Mesendoderm (in vitro differentiated cells): ENCODE data around the gene NR2F1.

Source experiments
- DNase-seq: peaks from one replicate; pipeline ENCODE4 v3.0.0; 2013
- H2AK5ac ChIP-seq: 2 replicates; pipeline ENCODE4 v1.6.1; 2013; ENCODE audit warnings: low read length, inconsistent platforms
- H2BK120ac ChIP-seq: 2 replicates; pipeline ENCODE4 v1.6.1; 2013; ENCODE audit warnings: low read depth, mild to moderate bottlenecking, low read length, moderate library complexity, mixed read lengths
- H2BK15ac ChIP-seq: replicated peaks from 2 replicates; pipeline ENCODE4 v1.6.1; 2013; ENCODE audit warnings: low read depth, mild to moderate bottlenecking, moderate library complexity
- H2BK5ac ChIP-seq: 2 replicates; pipeline ENCODE4 v1.6.1; 2013; ENCODE audit warnings: low read length, inconsistent platforms
- H3K18ac ChIP-seq: 2 replicates; pipeline ENCODE4 v1.6.1; 2013; ENCODE audit warnings: mild to moderate bottlenecking, low read length, mixed read lengths
- H3K23ac ChIP-seq: one replicate; pipeline ENCODE4 v1.6.1; 2013; ENCODE audit warnings: low read length
- H3K27ac ChIP-seq: 2 replicates; pipeline ENCODE4 v1.5.1; 2013; ENCODE audit warnings: low read depth, mild to moderate bottlenecking, inconsistent platforms, low read length, moderate library complexity
- H3K27me3 ChIP-seq: 2 replicates; pipeline ENCODE4 v1.6.1; 2013; ENCODE audit warnings: low read length, control low read depth, mild to moderate bottlenecking, inconsistent platforms; ENCODE audit not compliant: insufficient read depth, poor library complexity
- H3K36me3 ChIP-seq: 2 replicates; pipeline ENCODE4 v1.6.1; 2013; ENCODE audit warnings: low read length, inconsistent platforms; ENCODE audit not compliant: control insufficient read depth, insufficient read depth
- H3K4ac ChIP-seq: one replicate; pipeline ENCODE4 v1.6.1; 2013; ENCODE audit warnings: low read depth, mild to moderate bottlenecking, low read length, moderate library complexity
- H3K4me1 ChIP-seq: 2 replicates; pipeline ENCODE4 v1.6.1; 2013; ENCODE audit warnings: low read depth, low read length, inconsistent platforms; ENCODE audit not compliant: control insufficient read depth
- H3K4me2 ChIP-seq: 2 replicates; pipeline ENCODE4 v1.6.1; 2013; ENCODE audit warnings: low read length
- H3K4me3 ChIP-seq: 2 replicates; pipeline ENCODE4 v1.5.1; 2013; ENCODE audit warnings: mild to moderate bottlenecking, low read length
- H3K56ac ChIP-seq: one replicate; pipeline ENCODE4 v1.6.1; 2013; ENCODE audit warnings: low read length
- H3K79me1 ChIP-seq: 2 replicates; pipeline ENCODE4 v1.6.1; 2013; ENCODE audit warnings: low read length, inconsistent platforms
- H3K79me2 ChIP-seq: 2 replicates; pipeline ENCODE4 v1.6.1; 2013; ENCODE audit warnings: mild to moderate bottlenecking, low read length; ENCODE audit not compliant: control insufficient read depth, insufficient read depth
- H3K9ac ChIP-seq: 2 replicates; pipeline ENCODE4 v1.6.1; 2013; ENCODE audit warnings: low read length, inconsistent platforms
- H4K5ac ChIP-seq: one replicate; pipeline ENCODE4 v1.6.1; 2013; ENCODE audit warnings: low read length
- H4K8ac ChIP-seq: one replicate; pipeline ENCODE4 v1.6.1; 2013; ENCODE audit warnings: low read depth, mild to moderate bottlenecking, control low read depth, low read length, moderate library complexity
- WGBS: extraction: QIAGEN DNeasy Blood & Tissue Kit; methylation state at CpG from one replicate; pipeline ENCODE4 v1.1.7; 2013; ENCODE audit warnings: low lambda C conversion rate, missing lambda C conversion rate; ENCODE audit not compliant: insufficient coverage; ENCODE audit errors: extremely low coverage; 5-methylcytosine and 5-hydroxymethylcytosine counted together

NR2F1 gene

GRCh38 chr5:93585041-93585766, 2.2 kb downstream of the NR2F1 start:
- Histone ChIP-seq H3K4me3 (no peak overlapping the region), H2BK5ac (no peak overlapping the region), H3K27me3 (peaks cover 45% of the 10 kb centered on the region), H3K4ac (no peak overlapping the region), H2BK120ac (no peak overlapping the region), H3K23ac (no peak overlapping the region), H3K9ac (no peak overlapping the region), H3K18ac (peak overlapping the region; percentile 14), H3K79me1 (no peaks in the 10 kb centered on the region), H2AK5ac (no peak overlapping the region), H2BK15ac (no peak overlapping the region), H3K79me2 (no peaks in the 10 kb centered on the region), H3K4me2 (peak overlapping the region; percentile 35), H3K56ac (no peak overlapping the region), H3K4me1 (no peaks in the 10 kb centered on the region), H3K36me3 (no peaks in the 10 kb centered on the region), H3K27ac (no peak overlapping the region), H4K8ac (no peak overlapping the region), H4K5ac (no peak overlapping the region)
- no CpG with 5 or more reads among the region's 70 CpGs for WGBS
- no peak for DNase-seq

- no CpG with 5 or more reads among the region's 13 CpGs for WGBS
- H3K18ac ChIP-seq: peak overlapping the region; percentile 14
- no peak overlapping the region for H4K8ac ChIP-seq
- no peak overlapping the region for H4K5ac ChIP-seq
- no peak overlapping the region for H3K4me3 ChIP-seq
- DNase-seq: no peak
- H2BK120ac ChIP-seq: no peak overlapping the region
- H3K4me1 ChIP-seq: no peaks in the 10 kb centered on the region
- no peaks in the 10 kb centered on the region for H3K79me1 ChIP-seq
- peaks cover 49% of the 10 kb centered on the region for H3K27me3 ChIP-seq
- no peak overlapping the region for H2BK5ac ChIP-seq
- H2BK15ac ChIP-seq: no peak overlapping the region
- no peak overlapping the region for H3K4me2 ChIP-seq
- no peak overlapping the region for H3K9ac ChIP-seq
- H3K23ac ChIP-seq: no peak overlapping the region
- H3K36me3 ChIP-seq: no peaks in the 10 kb centered on the region
- H3K79me2 ChIP-seq: no peaks in the 10 kb centered on the region
- H3K4ac ChIP-seq: no peak overlapping the region
- H3K56ac ChIP-seq: no peak overlapping the region
- H3K27ac ChIP-seq: no peak overlapping the region
- H2AK5ac ChIP-seq: no peak overlapping the region
Measured at GRCh38 chr5:93585767-93586385, 2.9 kb downstream of the NR2F1 start.

- no peak overlapping the region for H3K27ac ChIP-seq
- no peak overlapping the region for H2BK15ac ChIP-seq
- no peaks in the 10 kb centered on the region for H3K79me2 ChIP-seq
- H3K4me2 ChIP-seq: no peak overlapping the region
- no peaks in the 10 kb centered on the region for H3K79me1 ChIP-seq
- H3K18ac ChIP-seq: no peak overlapping the region
- H3K4me1 ChIP-seq: no peaks in the 10 kb centered on the region
- H3K4me3 ChIP-seq: no peak overlapping the region
- no peak overlapping the region for H2BK120ac ChIP-seq
- no CpG with 5 or more reads among the region's 11 CpGs for WGBS
- no peak overlapping the region for H4K5ac ChIP-seq
- H3K56ac ChIP-seq: no peak overlapping the region
- peaks cover 59% of the 10 kb centered on the region for H3K27me3 ChIP-seq
- H4K8ac ChIP-seq: no peak overlapping the region
- no peak overlapping the region for H3K4ac ChIP-seq
- H3K36me3 ChIP-seq: no peaks in the 10 kb centered on the region
- no peak overlapping the region for H2BK5ac ChIP-seq
- no peak overlapping the region for H3K9ac ChIP-seq
- DNase-seq: no peak
- H3K23ac ChIP-seq: peak overlapping the region; percentile 59
- H2AK5ac ChIP-seq: no peak overlapping the region
Measured at GRCh38 chr5:93586736-93587596, 3.9 kb downstream of the NR2F1 start.

GRCh38 chr5:93587597-93588351, 4.8 kb downstream of the NR2F1 start:
- WGBS: no CpG with 5 or more reads among the region's 59 CpGs
- H3K4me3 ChIP-seq: no peak overlapping the region

GRCh38 chr5:93588352-93589151, 5.5 kb downstream of the NR2F1 start:
- no peak for DNase-seq
- Histone ChIP-seq H3K23ac (peak overlapping the region; percentile 37), H2AK5ac (no peak overlapping the region), H3K27me3 (peaks cover 70% of the 10 kb centered on the region), H2BK120ac (no peak overlapping the region), H3K27ac (no peak overlapping the region), H3K18ac (no peak overlapping the region), H4K8ac (no peak overlapping the region), H3K4me2 (no peak overlapping the region), H3K9ac (no peak overlapping the region), H3K79me1 (no peaks in the 10 kb centered on the region), H3K56ac (no peak overlapping the region), H2BK15ac (no peak overlapping the region), H3K4me1 (no peaks in the 10 kb centered on the region), H3K36me3 (no peaks in the 10 kb centered on the region), H2BK5ac (no peak overlapping the region), H3K4me3 (no peak overlapping the region), H3K4ac (no peak overlapping the region), H3K79me2 (no peaks in the 10 kb centered on the region), H4K5ac (no peak overlapping the region)
- no CpG with 5 or more reads among the region's 78 CpGs for WGBS

More at GRCh38 chr5:93587597-93588351, 4.8 kb downstream of the NR2F1 start:
- no peak overlapping the region for H2BK120ac ChIP-seq
- no peaks in the 10 kb centered on the region for H3K79me2 ChIP-seq
- H4K8ac ChIP-seq: no peak overlapping the region
- DNase-seq: no peak
- H3K56ac ChIP-seq: no peak overlapping the region
- H3K4me2 ChIP-seq: no peak overlapping the region
- H4K5ac ChIP-seq: no peak overlapping the region
- H3K18ac ChIP-seq: no peak overlapping the region
- H3K79me1 ChIP-seq: no peaks in the 10 kb centered on the region
- H2AK5ac ChIP-seq: no peak overlapping the region
- H3K4me1 ChIP-seq: no peaks in the 10 kb centered on the region
- no peak overlapping the region for H2BK5ac ChIP-seq
- no peak overlapping the region for H3K27ac ChIP-seq
- no peak overlapping the region for H3K4ac ChIP-seq
- peak overlapping the region; percentile 59 for H3K23ac ChIP-seq
- no peaks in the 10 kb centered on the region for H3K36me3 ChIP-seq
- H3K27me3 ChIP-seq: peaks cover 63% of the 10 kb centered on the region
- no peak overlapping the region for H2BK15ac ChIP-seq
- no peak overlapping the region for H3K9ac ChIP-seq
